ENCODE results near the gene GJC2. TPM values are rescaled to one million over a fixed set of nuclear protein-coding genes. Genes with fewer than 3 reads are reported as not detected.
A peak's percentile ranks its signal among the peaks of the same experiment; 100 is the strongest.

GJC2 gene
- total and polyA plus RNA-seq, 10 of the 15 experiments (the other 5 are each of a cell fraction or from before 2014, with no cell fraction given) = 0.04 to 0.44 (median 0.07) TPM; not detected in 4

DNA sequence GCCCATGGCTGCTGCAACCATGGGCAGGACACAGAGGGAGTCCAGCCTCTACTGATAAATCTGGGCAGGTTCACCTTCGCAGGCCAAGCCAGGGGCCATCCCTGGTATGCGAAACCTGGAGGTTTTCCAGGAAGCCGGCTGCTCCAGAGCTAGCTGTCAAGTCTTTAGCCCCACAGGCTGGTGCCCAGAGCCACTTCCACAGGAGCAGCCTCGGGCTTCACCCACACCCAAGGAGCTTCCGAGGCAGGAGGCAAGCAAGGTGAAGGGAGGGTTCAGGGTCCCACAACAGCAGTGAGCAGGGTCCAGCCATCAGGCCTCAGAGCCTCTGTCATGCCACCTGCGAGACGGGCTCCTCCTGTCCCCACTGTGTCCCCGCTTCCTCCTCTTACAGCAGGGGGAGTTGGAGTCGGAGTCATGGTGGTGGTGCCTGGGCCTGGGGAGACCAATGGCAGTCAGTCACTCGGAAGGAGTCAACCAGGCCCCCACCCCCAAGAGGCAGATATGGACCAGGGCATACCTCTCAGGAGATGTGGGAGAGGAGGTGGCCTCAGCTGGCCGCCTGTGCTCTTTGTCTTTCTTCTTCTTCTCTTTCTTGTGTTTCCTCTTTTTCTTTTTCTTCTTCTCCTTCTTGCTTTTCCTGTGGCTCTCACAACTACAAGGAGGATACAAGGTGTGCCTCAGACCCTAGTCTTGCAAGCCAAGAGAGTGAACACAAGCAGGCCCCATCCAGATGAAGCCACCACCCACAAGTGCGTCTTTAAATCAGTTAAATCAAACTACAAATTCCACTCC, 48.7 kb upstream of the GJC2 start:
- WGBS (ENCODE audit: insufficient coverage, insufficient replicate concordance, low lambda C conversion rate, missing lambda C conversion rate) = 66% methylated on average over 12 of the region's 12 CpGs
- H3K9ac ChIP-seq (ENCODE audit: control insufficient read depth, insufficient read depth, low read length) = no peak overlapping the region; the same call in 1 of the 2 replicates
- H3K4me2 ChIP-seq (ENCODE audit: control insufficient read depth, insufficient read depth) = peak overlapping the region; percentile 66; the same call in 1 of the 2 replicates
- peak overlapping the region; percentile 87; the same call in 1 of the 2 replicates for H3K4me3 ChIP-seq
- no peaks in the 10 kb centered on the region for H3K27me3 ChIP-seq (replicated peaks in 1 of 2; ENCODE audit: control insufficient read depth in 2 of 2, insufficient read depth in 2 of 2, low read length in 1 of 2)
- BruUV-seq (replicated peaks) = TSS peak; percentile 75
- in situ Hi-C loops (cut with MboI) (no loop called here), intact Hi-C loops (cut with micrococcal nuclease; ENCODE audit: unreplicated experiment) (no loop called here)
- H4K20me1 ChIP-seq (ENCODE audit: control insufficient read depth, insufficient read depth) = peaks cover 11% of the 10 kb centered on the region
- H3K9me3 ChIP-seq (replicated peaks; ENCODE audit: control insufficient read depth, insufficient read depth, low read length) = no peaks in the 10 kb centered on the region
- peaks cover 26% of the 10 kb centered on the region for H3K79me2 ChIP-seq (ENCODE audit: control insufficient read depth, insufficient read depth, low read length)
- FAIRE-seq = no peak
- TF ChIP-seq POLR2AphosphoS2 (IDR thresholded peaks at IDR 0.05; ENCODE audit: low read depth, low read length) (peak; percentile 43; the same call in 1 of the 2 replicates), MXI1 (IDR thresholded peaks at IDR 0.05; ENCODE audit: low read depth, low read length) (no peak)
- H3K4me1 ChIP-seq (ENCODE audit: control insufficient read depth, insufficient read depth, low read length) = peaks cover 10% of the 10 kb centered on the region
- CTCF ChIA-PET = interaction anchor here (0.8 to 1.0 kb wide), 2 partner anchors 17 to 101 kb away, joined by 3 to 5 read pairs; no protein-coding TSS in a partner anchor
- ATAC-seq = no peak
- H3K36me3 ChIP-seq (ENCODE audit: control insufficient read depth in 2 of 2, insufficient read depth in 2 of 2, low read length in 1 of 2) = peaks cover 3 to 41% of the 10 kb centered on the region in 2 experiments; a peak in 3 of 4 replicates
- DNase-seq (ENCODE audit: low read depth, low spot score) = no peak
- RAD21 ChIA-PET (ENCODE audit: unreplicated experiment) = interaction anchor here (1.2 kb wide), 1 partner anchor 103 kb away, joined by 3 read pairs; no protein-coding TSS in a partner anchor
- SMC1A ChIA-PET (ENCODE audit: uncharacterized antibody, unreplicated experiment) = no interaction called here
- H3K27ac ChIP-seq (ENCODE audit: control insufficient read depth, insufficient read depth) = no peak overlapping the region
- no peak overlapping the region for H2AFZ ChIP-seq (ENCODE audit: control insufficient read depth, low read depth, low read length)
- POLR2A ChIA-PET = interaction anchor here (1.2 kb wide), 1 partner anchor 14 kb away, joined by 5 read pairs; no protein-coding TSS in a partner anchor

GRCh38 chr1:228101614-228101993, 48.1 kb upstream of the GJC2 start:
- Histone ChIP-seq H3K36me3 (ENCODE audit: control insufficient read depth in 2 of 2, insufficient read depth in 2 of 2, low read length in 1 of 2) (peaks cover 2 to 38% of the 10 kb centered on the region in 2 experiments; a peak in 3 of 4 replicates), H3K4me3 (peak overlapping the region; percentile 87), H3K4me2 (ENCODE audit: control insufficient read depth, insufficient read depth) (peak overlapping the region; percentile 66), H3K27me3 (replicated peaks in 1 of 2; ENCODE audit: control insufficient read depth in 2 of 2, insufficient read depth in 2 of 2, low read length in 1 of 2) (no peaks in the 10 kb centered on the region), H3K4me1 (ENCODE audit: control insufficient read depth, insufficient read depth, low read length) (peaks cover 10% of the 10 kb centered on the region), H4K20me1 (ENCODE audit: control insufficient read depth, insufficient read depth) (peaks cover 5% of the 10 kb centered on the region), H3K9me3 (replicated peaks; ENCODE audit: control insufficient read depth, insufficient read depth, low read length) (no peaks in the 10 kb centered on the region), H3K9ac (ENCODE audit: control insufficient read depth, insufficient read depth, low read length) (peak overlapping the region; percentile 40; the same call in 1 of the 2 replicates), H2AFZ (ENCODE audit: control insufficient read depth, low read depth, low read length) (no peak overlapping the region), H3K27ac (ENCODE audit: control insufficient read depth, insufficient read depth) (no peak overlapping the region; the same call in 1 of the 2 replicates), H3K79me2 (ENCODE audit: control insufficient read depth, insufficient read depth, low read length) (peaks cover 21% of the 10 kb centered on the region)
- FAIRE-seq (no peak), DNase-seq (ENCODE audit: low read depth, low spot score) (no peak), ATAC-seq (peak; percentile 1)
- WGBS (ENCODE audit: insufficient coverage, insufficient replicate concordance, low lambda C conversion rate, missing lambda C conversion rate) = 2% methylated on average over 15 of the region's 15 CpGs
- RAD21 ChIA-PET (ENCODE audit: unreplicated experiment) = interaction anchor here (0.6 to 1.2 kb wide), 6 partner anchors 10 to 103 kb away, joined by 3 to 4 read pairs (median 3); no protein-coding TSS in a partner anchor
- no peak for TF ChIP-seq CBX5 (IDR thresholded peaks at IDR 0.05; ENCODE audit: low read depth)
- TF ChIP-seq USF1 (IDR thresholded peaks at IDR 0.05; ENCODE audit: borderline replicate concordance, extremely low read length, insufficient read depth, low read depth, low read length) = peak; percentile 22
- BruUV-seq (replicated peaks) = no TSS peak
- in situ Hi-C loops (cut with MboI) = no loop called here
- CTCF ChIA-PET = interaction anchor here (0.8 to 1.0 kb wide), 2 partner anchors 17 to 102 kb away, joined by 3 to 5 read pairs; no protein-coding TSS in a partner anchor
- intact Hi-C loops (cut with micrococcal nuclease; ENCODE audit: unreplicated experiment) = no loop called here
- SMC1A ChIA-PET (ENCODE audit: uncharacterized antibody, unreplicated experiment) = no interaction called here
- POLR2A ChIA-PET = interaction anchor here (1.2 kb wide), 1 partner anchor 15 kb away, joined by 5 read pairs; no protein-coding TSS in a partner anchor
